ENCODE measurements around the gene SIN3A.

GRCh38 chr15:75369897-75370581 is 81.5 kb downstream of the SIN3A start:
- TF ChIP-seq CTCF (IDR thresholded peaks at IDR 0.05) (no peak), POLR2A (IDR thresholded peaks at IDR 0.05) (no peak)

All from Peyer's patch (tissue), 4 donors.